H1 (cell line): ENCODE data around the gene PLEKHM3. TPM values are rescaled to one million over a fixed set of nuclear protein-coding genes. Genes with fewer than 3 reads are reported as not detected.

Experiments
- CTCF ChIA-PET: fragments of 300-600 bp; sonication (Branson Sonifier 250); formaldehyde crosslinking; loops from one replicate; lab custom pipeline; 2021; ENCODE audit not compliant: partially characterized antibody; lab: Charles Lee
- POLR2A ChIA-PET: fragments of 300-600 bp; sonication (Branson Sonifier 250); formaldehyde crosslinking; loops from one replicate; lab custom pipeline; 2021; ENCODE audit warnings: inconsistent platforms; ENCODE audit not compliant: partially characterized antibody; lab: Charles Lee
- DNase-seq, 2 experiments: peaks; one replicate each; pipeline versions ENCODE4 v3.0.0 to v3.0.0-alpha.2; 2010 to 2022; ENCODE audit warnings: low spot score in 2 of 2, low read depth in 1 of 2, mixed read lengths in 1 of 2
- FAIRE-seq: peaks from 2 replicates; lab custom pipeline; 2011; peaks lifted over from hg19 to GRCh38; lab: Jason Lieb, UNC
- H2AFZ ChIP-seq: 2 replicates; pipeline ENCODE4 v1.8.1; 2012; ENCODE audit warnings: low read length, inconsistent platforms
- H2AK5ac ChIP-seq: 2 replicates; pipeline ENCODE4 v1.6.1; 2013; ENCODE audit warnings: low read depth, low read length
- H2BK120ac ChIP-seq: replicated peaks from 2 replicates; pipeline ENCODE3; 2013; ENCODE audit warnings: low read depth, low read length, inconsistent platforms
- H2BK12ac ChIP-seq: 2 replicates; pipeline ENCODE4 v1.6.1; 2013; ENCODE audit warnings: low read depth, low read length
- H2BK15ac ChIP-seq: 2 replicates; pipeline ENCODE4 v1.6.1; 2013; ENCODE audit warnings: low read length
- H2BK20ac ChIP-seq: 2 replicates; pipeline ENCODE4 v1.6.1; 2013; ENCODE audit warnings: low read length
- H2BK5ac ChIP-seq: 2 replicates; pipeline ENCODE4 v1.6.1; 2013; ENCODE audit warnings: low read depth, low read length
- H3K14ac ChIP-seq: 2 replicates; pipeline ENCODE4 v1.6.1; 2013; ENCODE audit warnings: inconsistent platforms; ENCODE audit not compliant: insufficient read length
- H3K18ac ChIP-seq: 2 replicates; pipeline ENCODE4 v1.6.1; 2013; ENCODE audit warnings: low read length; ENCODE audit errors: extremely low read depth
- H3K23ac ChIP-seq: 2 replicates; pipeline ENCODE4 v1.6.1; 2013; ENCODE audit warnings: inconsistent platforms; ENCODE audit not compliant: insufficient read length
- H3K23me2 ChIP-seq: 2 replicates; pipeline ENCODE4 v1.6.1; 2013; ENCODE audit warnings: low read depth, low read length
- H3K27ac ChIP-seq: 2 replicates; pipeline ENCODE4 v1.6.1; 2011; ENCODE audit warnings: low read depth, low read length, inconsistent platforms
- H3K27me3 ChIP-seq, 4 experiments: replicated peaks in 1 of 4; 1 replicate in 1 of 4; 2 replicates in 3 of 4; pipeline versions ENCODE4 v1.6.1 to v1.8.1; 2011 to 2013; ENCODE audit warnings: low read length in 3 of 4, mild to moderate bottlenecking in 3 of 4, inconsistent platforms in 2 of 4, mixed read lengths in 2 of 4, moderate library complexity in 1 of 4; ENCODE audit not compliant: control insufficient read depth in 3 of 4, insufficient read depth in 3 of 4; ENCODE audit errors: extremely low read depth in 1 of 4
- H3K36me3 ChIP-seq, 4 experiments: 2 replicates each; pipeline versions ENCODE4 v1.6.1 to v1.8.1; 2011 to 2013; ENCODE audit warnings: mild to moderate bottlenecking in 4 of 4, low read length in 3 of 4, moderate library complexity in 2 of 4, control low read depth in 1 of 4, inconsistent platforms in 1 of 4; ENCODE audit not compliant: insufficient read depth in 4 of 4, control insufficient read depth in 2 of 4
- H3K4ac ChIP-seq: replicated peaks from 2 replicates; pipeline ENCODE3; 2013; ENCODE audit warnings: low read length, low read depth, mixed read lengths, inconsistent platforms; ENCODE audit not compliant: insufficient read length
- H3K4me1 ChIP-seq, 4 experiments: replicated peaks in 1 of 4; 1 replicate in 1 of 4; 2 replicates in 3 of 4; pipeline versions ENCODE4 v1.6.1 to v1.8.1; 2011 to 2013; ENCODE audit warnings: low read length in 3 of 4, inconsistent platforms in 2 of 4, mixed read lengths in 1 of 4; ENCODE audit not compliant: insufficient read depth in 4 of 4, control insufficient read depth in 3 of 4
- H3K4me2 ChIP-seq, 2 experiments: 2 replicates each; pipeline versions ENCODE4 v1.6.1 to v1.8.1; 2011 to 2013; ENCODE audit warnings: low read depth in 2 of 2, low read length in 2 of 2, control low read depth in 1 of 2, inconsistent platforms in 1 of 2, mild to moderate bottlenecking in 1 of 2; ENCODE audit not compliant: insufficient read depth in 1 of 2
- H3K4me3 ChIP-seq, 4 experiments: fragments of 200-600, 300-600 bp in 1 of 4; sonication (generic), shearing (Covaris generic), sonication (Bioruptor Twin) in 1 of 4; 2 replicates each; pipeline versions ENCODE4 v1.5.1 to v1.8.1; 2011 to 2016; ENCODE audit warnings: low read length in 4 of 4, low read depth in 3 of 4, control low read depth in 2 of 4, inconsistent platforms in 2 of 4, mild to moderate bottlenecking in 2 of 4, mixed read lengths in 1 of 4, moderate library complexity in 1 of 4; ENCODE audit not compliant: insufficient read depth in 2 of 4; ENCODE audit errors: extremely low read depth in 1 of 4
- H3K56ac ChIP-seq: replicated peaks from 2 replicates; pipeline ENCODE3; 2013; ENCODE audit warnings: low read depth, mild to moderate bottlenecking, mixed read lengths, low read length, inconsistent platforms; ENCODE audit not compliant: insufficient read length
- H3K79me1 ChIP-seq: 2 replicates; pipeline ENCODE4 v1.6.1; 2013; ENCODE audit warnings: low read depth, low read length, control low read depth
- H3K79me2 ChIP-seq, 2 experiments: 2 replicates each; pipeline versions ENCODE4 v1.6.1 to v1.8.1; 2012 to 2013; ENCODE audit warnings: low read length in 2 of 2, mild to moderate bottlenecking in 2 of 2, inconsistent platforms in 1 of 2; ENCODE audit not compliant: insufficient read depth in 2 of 2, control insufficient read depth in 1 of 2
- H3K9ac ChIP-seq, 4 experiments: replicated peaks in 1 of 4; 1 replicate in 1 of 4; 2 replicates in 3 of 4; pipeline versions ENCODE4 v1.6.1 to v1.8.1; 2011 to 2013; ENCODE audit warnings: low read depth in 3 of 4, low read length in 3 of 4, control low read depth in 2 of 4, mild to moderate bottlenecking in 2 of 4, moderate library complexity in 2 of 4, inconsistent platforms in 1 of 4; ENCODE audit errors: extremely low read depth in 1 of 4
- H3K9me3 ChIP-seq, 2 experiments: 2 replicates each; pipeline versions ENCODE4 v1.6.1 to v1.8.1; 2012 to 2013; ENCODE audit warnings: mild to moderate bottlenecking in 2 of 2, moderate library complexity in 2 of 2, control low read depth in 1 of 2, inconsistent platforms in 1 of 2, low read depth in 1 of 2, low read length in 1 of 2, mixed read lengths in 1 of 2; ENCODE audit not compliant: insufficient read depth in 2 of 2
- H4K20me1 ChIP-seq, 2 experiments: replicated peaks in 1 of 2; 2 replicates each; pipeline versions ENCODE3 to v1.8.1; 2011 to 2013; ENCODE audit warnings: inconsistent platforms in 2 of 2, low read length in 2 of 2, mild to moderate bottlenecking in 1 of 2; ENCODE audit not compliant: insufficient read depth in 2 of 2, control insufficient read depth in 1 of 2
- H4K5ac ChIP-seq: 2 replicates; pipeline ENCODE4 v1.6.1; 2013; ENCODE audit warnings: low read length, low read depth, mixed read lengths, inconsistent platforms; ENCODE audit not compliant: insufficient read length
- H4K8ac ChIP-seq: 2 replicates; pipeline ENCODE4 v1.8.0; 2013; ENCODE audit warnings: mild to moderate bottlenecking, moderate library complexity, low read length, inconsistent platforms; ENCODE audit not compliant: insufficient read depth; ENCODE audit errors: extremely low read depth
- H4K91ac ChIP-seq: replicated peaks from 2 replicates; pipeline ENCODE3; 2013; ENCODE audit warnings: low read length, mixed read lengths, inconsistent platforms; ENCODE audit not compliant: insufficient read length
- BACH1 ChIP-seq: IDR thresholded peaks from 2 replicates; pipeline ENCODE4 v1.6.1; 2012; ENCODE audit warnings: low read length, improper control_type of control experiment
- BCL11A ChIP-seq, 2 experiments: IDR thresholded peaks; one replicate each; pipeline ENCODE4 v1.6.1; 2011; ENCODE audit warnings: low read depth in 2 of 2, low read length in 2 of 2, mild to moderate bottlenecking in 2 of 2
- BRCA1 ChIP-seq: IDR thresholded peaks from 2 replicates; pipeline ENCODE4 v1.6.1; 2012; ENCODE audit warnings: low read depth, low read length, improper control_type of control experiment
- CEBPB ChIP-seq: IDR thresholded peaks from 2 replicates; pipeline ENCODE4 v1.6.1; 2012; ENCODE audit warnings: low read depth, low read length
- CHD1 ChIP-seq: IDR thresholded peaks from 2 replicates; pipeline ENCODE4 v1.6.1; 2012; ENCODE audit warnings: low read depth, low read length, improper control_type of control experiment
- CHD2 ChIP-seq: IDR thresholded peaks from 2 replicates; pipeline ENCODE4 v1.6.1; 2012; ENCODE audit warnings: low read length, improper control_type of control experiment
- HDAC6 ChIP-seq: IDR thresholded peaks from one replicate; pipeline ENCODE4 v1.7.1; 2012; ENCODE audit warnings: low read depth, mild to moderate bottlenecking, inconsistent platforms, low read length, moderate library complexity
- JUND ChIP-seq: IDR thresholded peaks from 2 replicates; pipeline ENCODE4 v1.6.1; 2011; ENCODE audit warnings: mild to moderate bottlenecking, improper control_type of control experiment, low read length
- NRF1 ChIP-seq: IDR thresholded peaks from 2 replicates; pipeline ENCODE4 v1.6.1; 2011; ENCODE audit warnings: mild to moderate bottlenecking, low read depth, low read length, improper control_type of control experiment
- RXRA ChIP-seq: IDR thresholded peaks from 2 replicates; pipeline ENCODE4 v1.6.1; 2011; ENCODE audit warnings: low read depth, mild to moderate bottlenecking, low read length, moderate library complexity; ENCODE audit not compliant: insufficient read depth
- SIX5 ChIP-seq: IDR thresholded peaks from 2 replicates; pipeline ENCODE4 v1.6.1; 2011; ENCODE audit warnings: mild to moderate bottlenecking, low read depth, low read length
- SP1 ChIP-seq: IDR thresholded peaks from 2 replicates; pipeline ENCODE4 v1.6.1; 2011; ENCODE audit warnings: low read depth, low read length
- TAF7 ChIP-seq: optimal IDR thresholded peaks from 2 replicates; pipeline ENCODE3; 2011; ENCODE audit warnings: low read depth, mild to moderate bottlenecking, inconsistent platforms, low read length, moderate library complexity, borderline replicate concordance
- TEAD4 ChIP-seq: IDR thresholded peaks from 2 replicates; pipeline ENCODE4 v1.6.1; 2012; ENCODE audit warnings: low read depth, low read length, inconsistent platforms, mixed read lengths
- YY1 ChIP-seq: IDR thresholded peaks from 2 replicates; pipeline ENCODE4 v1.6.1; 2011; ENCODE audit warnings: low read depth, mild to moderate bottlenecking, low read length
- WGBS, 2 experiments: shearing (Covaris generic) in 1 of 2; methylation state at CpG; one replicate each; pipeline versions ENCODE4 v1.1.6 to v1.1.7; 2013 to 2015; ENCODE audit warnings: low lambda C conversion rate in 2 of 2, mixed read lengths in 2 of 2, inconsistent platforms in 1 of 2, low coverage in 1 of 2, missing lambda C conversion rate in 1 of 2; ENCODE audit not compliant: insufficient replicate concordance in 2 of 2, insufficient coverage in 1 of 2, insufficient read length in 1 of 2; ENCODE audit errors: extremely low coverage in 1 of 2, missing lambda C conversion rate in 1 of 2; 5-methylcytosine and 5-hydroxymethylcytosine counted together
- polyA plus RNA-seq, 7 experiments: library from polyadenylated mRNA; depleted of rRNA in 3 of 7; stranded (reverse) in 5 of 7; unstranded in 2 of 7; fragments of >200 nt in 5 of 7; fragments of 200-250 nt in 2 of 7; gene quantifications; 1 replicate in 5 of 7; 2 replicates in 1 of 7; 4 replicates in 1 of 7; pipeline versions ENCODE4 v1.2.1 to v1.2.3, GENCODE V29; 2011 to 2013; ENCODE audit warnings: missing spikeins in 2 of 7, mixed read lengths in 2 of 7
- total RNA-seq: library from RNA; stranded (reverse); fragmentation: NEBNext Ultra II Directional; extraction: Animal tissue kit (Norgen Biotek cat#: 25700); gene quantifications from 2 replicates; pipeline ENCODE4 v1.2.1, GENCODE V29; 2021

Gene PLEKHM3
- total and polyA plus RNA-seq, 2 of the 8 experiments (the other 6 are each of a cell fraction or from before 2014, with no cell fraction given), result 2.3 to 5.8 TPM

DNA sequence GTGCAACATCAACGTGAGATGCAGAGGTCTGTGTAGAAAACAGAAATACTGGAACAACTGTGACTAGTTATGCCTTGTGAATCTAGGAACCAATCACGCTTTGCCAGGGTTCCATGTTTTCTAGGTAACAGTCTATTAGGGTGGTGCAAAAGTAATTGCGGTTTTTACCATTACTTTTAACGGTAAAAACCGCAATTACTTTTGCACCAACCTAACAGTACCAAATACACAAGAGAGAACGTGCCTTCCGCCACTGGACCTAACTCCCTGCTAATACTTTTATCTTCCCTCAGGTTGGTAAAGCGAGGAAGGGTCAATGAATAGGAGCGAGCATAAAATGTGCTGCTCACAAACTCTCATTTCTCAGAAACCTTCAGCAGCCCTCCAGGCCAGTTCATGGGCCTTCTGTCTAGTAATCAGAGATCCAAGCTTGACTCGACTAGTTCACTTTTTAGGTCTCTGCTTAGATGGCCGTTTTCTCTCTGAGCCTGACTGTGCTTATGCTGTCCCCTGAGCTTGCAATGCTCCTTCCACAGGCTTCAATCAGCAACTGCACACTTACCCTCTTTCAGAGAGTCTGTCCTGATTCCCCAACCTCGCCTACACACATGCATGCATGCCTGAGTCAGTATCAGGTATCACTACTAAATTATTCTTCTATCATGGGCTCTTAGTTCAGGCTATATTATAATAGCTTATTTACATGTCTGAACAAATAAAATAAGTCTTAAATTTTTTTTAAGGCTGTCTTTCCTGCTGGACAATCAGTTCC, 47.0 kb downstream of the PLEKHM3 start:
- no peak overlapping the region; the same call in 1 of the 2 replicates for H2AK5ac ChIP-seq
- no peak overlapping the region for H3K4me3 ChIP-seq
- no peaks in the 10 kb centered on the region for H3K27me3 ChIP-seq
- no peak overlapping the region for H4K91ac ChIP-seq
- H4K8ac ChIP-seq, result no peak overlapping the region
- no peaks in the 10 kb centered on the region for H3K79me2 ChIP-seq
- H3K36me3 ChIP-seq, result peaks cover 0 to 5% (median 0%) of the 10 kb centered on the region in 4 experiments; a peak in 1 of 8 replicates
- H3K9me3 ChIP-seq, result no peaks in the 10 kb centered on the region
- no peak overlapping the region for H2BK5ac ChIP-seq
- H3K14ac ChIP-seq, result no peak overlapping the region
- H3K18ac ChIP-seq, result no peak overlapping the region
- H3K4me1 ChIP-seq, result peaks cover 0 to 3% (median 0%) of the 10 kb centered on the region in 4 experiments; a peak in 1 of 7 replicates
- no peak overlapping the region for H2BK20ac ChIP-seq
- H3K79me1 ChIP-seq, result no peaks in the 10 kb centered on the region
- no peak overlapping the region for H4K5ac ChIP-seq
- no peaks in the 10 kb centered on the region for H4K20me1 ChIP-seq
- no peak overlapping the region for H3K56ac ChIP-seq
- no peak for FAIRE-seq
- H3K4me2 ChIP-seq, result no peak overlapping the region
- no peak for DNase-seq
- no peak overlapping the region for H2BK15ac ChIP-seq
- no peak overlapping the region for H2BK120ac ChIP-seq
- ChIA-PET CTCF (interaction anchor here (0.6 to 9.7 kb wide), 8 partner anchors 12 to 235 kb away, joined by 3 to 95 read pairs (median 3); no protein-coding TSS in a partner anchor), POLR2A (no interaction called here)
- no peak overlapping the region for H3K27ac ChIP-seq
- H2AFZ ChIP-seq, result no peak overlapping the region
- no peak overlapping the region for H3K9ac ChIP-seq
- no peak overlapping the region for H3K4ac ChIP-seq
- no peaks in the 10 kb centered on the region for H3K23me2 ChIP-seq
- no peak overlapping the region for H3K23ac ChIP-seq
- no peak overlapping the region for H2BK12ac ChIP-seq
- 88% methylated on average over 12 of the region's 12 CpGs; no CpG with 5 or more reads in 1 of the 2 experiments for WGBS, 2 experiments
- no peak for TF ChIP-seq HDAC6
- TF ChIP-seq BACH1, result no peak
- no peak for TF ChIP-seq SP1
- no peak for TF ChIP-seq SIX5
- no peak for TF ChIP-seq RXRA
- no peak for TF ChIP-seq NRF1
- TF ChIP-seq BRCA1, result no peak
- no peak for TF ChIP-seq CEBPB
- no peak for TF ChIP-seq BCL11A (IDR thresholded peaks at IDR 0.05; ENCODE audit: low read depth in 2 of 2, low read length in 2 of 2)
- no peak for TF ChIP-seq TAF7
- no peak for TF ChIP-seq CHD2
- no peak for TF ChIP-seq YY1
- no peak for TF ChIP-seq TEAD4
- TF ChIP-seq CHD1, result no peak
- TF ChIP-seq JUND, result no peak
